HL-60 (cell line): ENCODE data around the gene SEL1L.

Source experiments
- GABPA ChIP-seq: IDR thresholded peaks from 2 replicates; pipeline ENCODE4 v1.6.1; 2012; ENCODE audit warnings: low read depth
- POLR2AphosphoS5 ChIP-seq: IDR thresholded peaks from 2 replicates; pipeline ENCODE4 v1.6.1; 2012; ENCODE audit warnings: low read depth
- SPI1 ChIP-seq: IDR thresholded peaks from 2 replicates; pipeline ENCODE4 v1.6.1; 2012; ENCODE audit warnings: low read depth, mild to moderate bottlenecking, borderline replicate concordance
- TF ChIP-seq, protein P1 (sequence below): IDR thresholded peaks from one replicate; pipeline ENCODE4 v1.5.1; 2011; ENCODE audit warnings: low read length, control low read depth, inconsistent platforms; ENCODE audit not compliant: insufficient read depth
- TF ChIP-seq, protein P2 (sequence below): IDR thresholded peaks from 2 replicates; pipeline ENCODE4 v1.6.1; 2012; ENCODE audit warnings: low read depth; ENCODE audit not compliant: insufficient replicate concordance

DNA sequence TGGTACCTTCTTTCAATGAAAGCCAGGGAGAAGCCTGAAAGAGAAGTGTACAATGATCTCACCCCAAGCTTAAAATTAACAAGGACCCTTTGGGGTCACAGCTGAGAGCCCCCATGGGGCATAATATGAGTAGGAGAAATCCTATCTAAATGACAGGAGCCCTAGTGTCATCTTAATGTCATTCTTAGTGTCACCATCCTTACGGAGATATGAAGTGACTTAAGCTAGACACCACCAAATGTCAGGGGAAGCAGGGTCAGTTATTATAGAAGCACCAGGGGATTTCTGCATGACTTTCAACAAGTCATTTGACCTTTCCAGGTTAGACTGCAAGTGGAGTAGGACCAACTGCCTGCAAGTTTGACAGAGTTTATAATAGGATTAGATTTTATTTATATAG is 104.6 kb downstream of the SEL1L start:
- TF ChIP-seq POLR2AphosphoS5 = no peak
- TF ChIP-seq, protein P1, sequence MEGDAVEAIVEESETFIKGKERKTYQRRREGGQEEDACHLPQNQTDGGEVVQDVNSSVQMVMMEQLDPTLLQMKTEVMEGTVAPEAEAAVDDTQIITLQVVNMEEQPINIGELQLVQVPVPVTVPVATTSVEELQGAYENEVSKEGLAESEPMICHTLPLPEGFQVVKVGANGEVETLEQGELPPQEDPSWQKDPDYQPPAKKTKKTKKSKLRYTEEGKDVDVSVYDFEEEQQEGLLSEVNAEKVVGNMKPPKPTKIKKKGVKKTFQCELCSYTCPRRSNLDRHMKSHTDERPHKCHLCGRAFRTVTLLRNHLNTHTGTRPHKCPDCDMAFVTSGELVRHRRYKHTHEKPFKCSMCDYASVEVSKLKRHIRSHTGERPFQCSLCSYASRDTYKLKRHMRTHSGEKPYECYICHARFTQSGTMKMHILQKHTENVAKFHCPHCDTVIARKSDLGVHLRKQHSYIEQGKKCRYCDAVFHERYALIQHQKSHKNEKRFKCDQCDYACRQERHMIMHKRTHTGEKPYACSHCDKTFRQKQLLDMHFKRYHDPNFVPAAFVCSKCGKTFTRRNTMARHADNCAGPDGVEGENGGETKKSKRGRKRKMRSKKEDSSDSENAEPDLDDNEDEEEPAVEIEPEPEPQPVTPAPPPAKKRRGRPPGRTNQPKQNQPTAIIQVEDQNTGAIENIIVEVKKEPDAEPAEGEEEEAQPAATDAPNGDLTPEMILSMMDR = no peak
- TF ChIP-seq, protein P2, sequence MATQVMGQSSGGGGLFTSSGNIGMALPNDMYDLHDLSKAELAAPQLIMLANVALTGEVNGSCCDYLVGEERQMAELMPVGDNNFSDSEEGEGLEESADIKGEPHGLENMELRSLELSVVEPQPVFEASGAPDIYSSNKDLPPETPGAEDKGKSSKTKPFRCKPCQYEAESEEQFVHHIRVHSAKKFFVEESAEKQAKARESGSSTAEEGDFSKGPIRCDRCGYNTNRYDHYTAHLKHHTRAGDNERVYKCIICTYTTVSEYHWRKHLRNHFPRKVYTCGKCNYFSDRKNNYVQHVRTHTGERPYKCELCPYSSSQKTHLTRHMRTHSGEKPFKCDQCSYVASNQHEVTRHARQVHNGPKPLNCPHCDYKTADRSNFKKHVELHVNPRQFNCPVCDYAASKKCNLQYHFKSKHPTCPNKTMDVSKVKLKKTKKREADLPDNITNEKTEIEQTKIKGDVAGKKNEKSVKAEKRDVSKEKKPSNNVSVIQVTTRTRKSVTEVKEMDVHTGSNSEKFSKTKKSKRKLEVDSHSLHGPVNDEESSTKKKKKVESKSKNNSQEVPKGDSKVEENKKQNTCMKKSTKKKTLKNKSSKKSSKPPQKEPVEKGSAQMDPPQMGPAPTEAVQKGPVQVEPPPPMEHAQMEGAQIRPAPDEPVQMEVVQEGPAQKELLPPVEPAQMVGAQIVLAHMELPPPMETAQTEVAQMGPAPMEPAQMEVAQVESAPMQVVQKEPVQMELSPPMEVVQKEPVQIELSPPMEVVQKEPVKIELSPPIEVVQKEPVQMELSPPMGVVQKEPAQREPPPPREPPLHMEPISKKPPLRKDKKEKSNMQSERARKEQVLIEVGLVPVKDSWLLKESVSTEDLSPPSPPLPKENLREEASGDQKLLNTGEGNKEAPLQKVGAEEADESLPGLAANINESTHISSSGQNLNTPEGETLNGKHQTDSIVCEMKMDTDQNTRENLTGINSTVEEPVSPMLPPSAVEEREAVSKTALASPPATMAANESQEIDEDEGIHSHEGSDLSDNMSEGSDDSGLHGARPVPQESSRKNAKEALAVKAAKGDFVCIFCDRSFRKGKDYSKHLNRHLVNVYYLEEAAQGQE = no peak
- no peak for TF ChIP-seq GABPA
- TF ChIP-seq SPI1 = no peak
